ENCODE measurements around the gene GPR33. TPM values are rescaled to one million over a fixed set of nuclear protein-coding genes. Genes with fewer than 3 reads are reported as not detected.

Gene GPR33
- total and polyA plus RNA-seq, 10 of the 15 experiments (the other 5 are each of a cell fraction or from before 2014, with no cell fraction given), result not detected

DNA sequence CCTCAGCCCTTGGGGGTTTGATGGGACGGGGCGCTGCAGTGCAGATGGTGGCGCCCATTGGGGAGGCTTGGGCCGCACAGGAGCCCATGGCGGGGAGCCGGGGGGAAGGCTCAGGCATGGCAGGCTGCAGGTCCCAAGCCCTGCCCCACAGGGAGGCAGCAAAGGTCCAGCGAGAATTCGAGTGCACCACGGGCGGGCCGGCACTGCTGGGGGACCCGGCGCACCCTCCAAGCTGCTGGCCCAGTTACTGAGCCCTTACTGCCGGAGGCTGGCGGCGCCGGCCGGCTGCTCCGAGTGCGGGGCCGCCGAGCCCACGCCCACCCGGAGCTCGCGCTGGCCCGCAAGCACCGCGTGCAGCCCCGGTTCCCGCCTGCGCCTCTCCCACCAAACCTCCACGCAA is 39.2 kb upstream of the GPR33 start:
- H3K4me1 ChIP-seq (ENCODE audit: control insufficient read depth, insufficient read depth, low read length), result no peaks in the 10 kb centered on the region
- in situ Hi-C loops (cut with MboI) (no loop called here), intact Hi-C loops (cut with micrococcal nuclease; ENCODE audit: unreplicated experiment) (no loop called here)
- no peak for ATAC-seq
- no peak for FAIRE-seq
- no peaks in the 10 kb centered on the region for H3K9me3 ChIP-seq (replicated peaks; ENCODE audit: control insufficient read depth, insufficient read depth, low read length)
- no peaks in the 10 kb centered on the region for H3K36me3 ChIP-seq (ENCODE audit: control insufficient read depth in 2 of 2, insufficient read depth in 2 of 2, low read length in 1 of 2)
- no peaks in the 10 kb centered on the region for H3K79me2 ChIP-seq (ENCODE audit: control insufficient read depth, insufficient read depth, low read length)
- SMC1A ChIA-PET (ENCODE audit: uncharacterized antibody, unreplicated experiment), result no interaction called here
- no peaks in the 10 kb centered on the region for H3K27me3 ChIP-seq (replicated peaks in 1 of 2; ENCODE audit: control insufficient read depth in 2 of 2, insufficient read depth in 2 of 2, low read length in 1 of 2)
- no peak overlapping the region for H3K9ac ChIP-seq (ENCODE audit: control insufficient read depth, insufficient read depth, low read length)
- POLR2A ChIA-PET, result no interaction called here
- no peak overlapping the region for H3K4me3 ChIP-seq
- H3K27ac ChIP-seq (ENCODE audit: control insufficient read depth, insufficient read depth), result no peak overlapping the region
- BruUV-seq (replicated peaks), result no TSS peak
- TF ChIP-seq, protein P1, sequence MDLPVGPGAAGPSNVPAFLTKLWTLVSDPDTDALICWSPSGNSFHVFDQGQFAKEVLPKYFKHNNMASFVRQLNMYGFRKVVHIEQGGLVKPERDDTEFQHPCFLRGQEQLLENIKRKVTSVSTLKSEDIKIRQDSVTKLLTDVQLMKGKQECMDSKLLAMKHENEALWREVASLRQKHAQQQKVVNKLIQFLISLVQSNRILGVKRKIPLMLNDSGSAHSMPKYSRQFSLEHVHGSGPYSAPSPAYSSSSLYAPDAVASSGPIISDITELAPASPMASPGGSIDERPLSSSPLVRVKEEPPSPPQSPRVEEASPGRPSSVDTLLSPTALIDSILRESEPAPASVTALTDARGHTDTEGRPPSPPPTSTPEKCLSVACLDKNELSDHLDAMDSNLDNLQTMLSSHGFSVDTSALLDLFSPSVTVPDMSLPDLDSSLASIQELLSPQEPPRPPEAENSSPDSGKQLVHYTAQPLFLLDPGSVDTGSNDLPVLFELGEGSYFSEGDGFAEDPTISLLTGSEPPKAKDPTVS (IDR thresholded peaks at IDR 0.05; ENCODE audit: low read depth, low read length), result no peak
- TF ChIP-seq EZH2 (IDR thresholded peaks at IDR 0.05; ENCODE audit: borderline replicate concordance, control insufficient read depth, low read depth, low read length), result no peak
- TF ChIP-seq NRF1 (conservative IDR thresholded peaks at IDR 0.05; ENCODE audit: low read depth, low read length), result no peak
- TF ChIP-seq STAT1 (conservative IDR thresholded peaks at IDR 0.05), result no peak
- no peak for TF ChIP-seq PML (IDR thresholded peaks at IDR 0.05; ENCODE audit: low read length)
- TF ChIP-seq FOXK2 (IDR thresholded peaks at IDR 0.05), result no peak
- no peak for TF ChIP-seq TARDBP (IDR thresholded peaks at IDR 0.05; ENCODE audit: borderline replicate concordance)
- TF ChIP-seq, protein P2, sequence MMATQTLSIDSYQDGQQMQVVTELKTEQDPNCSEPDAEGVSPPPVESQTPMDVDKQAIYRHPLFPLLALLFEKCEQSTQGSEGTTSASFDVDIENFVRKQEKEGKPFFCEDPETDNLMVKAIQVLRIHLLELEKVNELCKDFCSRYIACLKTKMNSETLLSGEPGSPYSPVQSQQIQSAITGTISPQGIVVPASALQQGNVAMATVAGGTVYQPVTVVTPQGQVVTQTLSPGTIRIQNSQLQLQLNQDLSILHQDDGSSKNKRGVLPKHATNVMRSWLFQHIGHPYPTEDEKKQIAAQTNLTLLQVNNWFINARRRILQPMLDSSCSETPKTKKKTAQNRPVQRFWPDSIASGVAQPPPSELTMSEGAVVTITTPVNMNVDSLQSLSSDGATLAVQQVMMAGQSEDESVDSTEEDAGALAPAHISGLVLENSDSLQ (IDR thresholded peaks at IDR 0.05), result no peak
- no peak for TF ChIP-seq STAT3 (IDR thresholded peaks at IDR 0.05; ENCODE audit: low read depth, low read length)
- no peak for TF ChIP-seq RBBP5 (conservative IDR thresholded peaks at IDR 0.05)
- TF ChIP-seq SUPT20H (IDR thresholded peaks at IDR 0.05; ENCODE audit: borderline replicate concordance, control insufficient read depth, low read depth, low read length), result no peak
- TF ChIP-seq, protein P3, sequence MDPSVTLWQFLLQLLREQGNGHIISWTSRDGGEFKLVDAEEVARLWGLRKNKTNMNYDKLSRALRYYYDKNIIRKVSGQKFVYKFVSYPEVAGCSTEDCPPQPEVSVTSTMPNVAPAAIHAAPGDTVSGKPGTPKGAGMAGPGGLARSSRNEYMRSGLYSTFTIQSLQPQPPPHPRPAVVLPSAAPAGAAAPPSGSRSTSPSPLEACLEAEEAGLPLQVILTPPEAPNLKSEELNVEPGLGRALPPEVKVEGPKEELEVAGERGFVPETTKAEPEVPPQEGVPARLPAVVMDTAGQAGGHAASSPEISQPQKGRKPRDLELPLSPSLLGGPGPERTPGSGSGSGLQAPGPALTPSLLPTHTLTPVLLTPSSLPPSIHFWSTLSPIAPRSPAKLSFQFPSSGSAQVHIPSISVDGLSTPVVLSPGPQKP (IDR thresholded peaks at IDR 0.05; ENCODE audit: low read depth, low read length), result no peak
- TF ChIP-seq POLR2AphosphoS2 (IDR thresholded peaks at IDR 0.05; ENCODE audit: low read depth, low read length), result no peak
- no peak for TF ChIP-seq NR2F1 (conservative IDR thresholded peaks at IDR 0.05)
- no peak for TF ChIP-seq POLR2AphosphoS5 (IDR thresholded peaks at IDR 0.05; ENCODE audit: low read length)
- H3K4me2 ChIP-seq (ENCODE audit: control insufficient read depth, insufficient read depth), result no peak overlapping the region
- RAD21 ChIA-PET (ENCODE audit: unreplicated experiment), result no interaction called here
- CTCF ChIA-PET, result no interaction called here
- no peak overlapping the region for H2AFZ ChIP-seq (ENCODE audit: control insufficient read depth, low read depth, low read length)
- H4K20me1 ChIP-seq (ENCODE audit: control insufficient read depth, insufficient read depth), result no peaks in the 10 kb centered on the region
- DNase-seq (ENCODE audit: low read depth, low spot score), result no peak
- WGBS (ENCODE audit: insufficient coverage, insufficient replicate concordance, low lambda C conversion rate, missing lambda C conversion rate), result 84% methylated on average over 21 of the region's 33 CpGs

Measured in GM12878 (cell line).